SK-N-SH (cell line): ENCODE results near the gene PEPD.

Experiments
- CTCF ChIP-seq: fragments of 200-600 bp; sonication (generic); IDR thresholded peaks from 2 replicates; pipeline ENCODE4 v1.6.1; 2017; ENCODE audit warnings: antibody characterized with exemption, mild to moderate bottlenecking, moderate library complexity
- ELF1 ChIP-seq: IDR thresholded peaks from 2 replicates; pipeline ENCODE4 v1.4.0; 2012
- FOXJ3 ChIP-seq: sonication (generic); formaldehyde crosslinking; IDR thresholded peaks from 2 replicates; pipeline ENCODE4 v1.5.1; 2020; ENCODE audit warnings: mild to moderate bottlenecking, missing genetic modification reagents
- GABPA ChIP-seq: IDR thresholded peaks from 2 replicates; pipeline ENCODE4 v1.4.0; 2012; ENCODE audit warnings: low read depth, mild to moderate bottlenecking
- GATA2 ChIP-seq: sonication (generic); formaldehyde crosslinking; IDR thresholded peaks from 2 replicates; pipeline ENCODE4 v1.5.0; 2020; ENCODE audit warnings: mild to moderate bottlenecking, missing genetic modification reagents
- JUND ChIP-seq: IDR thresholded peaks from 2 replicates; pipeline ENCODE4 v1.4.0; 2012
- RAD21 ChIP-seq: IDR thresholded peaks from 2 replicates; pipeline ENCODE4 v1.6.1; 2012; ENCODE audit warnings: mild to moderate bottlenecking, low read length
- SIN3A ChIP-seq: IDR thresholded peaks from 2 replicates; pipeline ENCODE4 v1.6.1; 2012; ENCODE audit warnings: low read depth, mild to moderate bottlenecking, low read length, moderate library complexity, borderline replicate concordance
- TCF12 ChIP-seq: IDR thresholded peaks from 2 replicates; pipeline ENCODE4 v1.4.0; 2012

GRCh38 chr19:33444562-33445441 lies 76.8 kb downstream of the PEPD start:
- TF ChIP-seq ELF1 = no peak
- no peak for TF ChIP-seq GATA2
- no peak for TF ChIP-seq CTCF
- no peak for TF ChIP-seq FOXJ3
- TF ChIP-seq GABPA = no peak
- no peak for TF ChIP-seq RAD21
- TF ChIP-seq TCF12 = no peak
- TF ChIP-seq JUND = no peak
- TF ChIP-seq SIN3A = no peak
